Measurements from ENCODE around the gene SNX24.
A peak's percentile ranks its signal among the peaks of the same experiment; 100 is the strongest.

Gene SNX24

GRCh38 chr5:122871661-122872060 lies 26.2 kb downstream of the SNX24 start:
- no peak overlapping the region for H3K4me3 ChIP-seq (replicated peaks; ENCODE audit: low read depth, low read length)
- H3K36me3 ChIP-seq (ENCODE audit: control insufficient read depth, insufficient read depth, low read length), result no peaks in the 10 kb centered on the region
- no peaks in the 10 kb centered on the region for H3K27me3 ChIP-seq (replicated peaks; ENCODE audit: control insufficient read depth, insufficient read depth, low read length)
- no peak for DNase-seq (ENCODE audit: extremely low read depth, insufficient read length)
- no peak for TF ChIP-seq CTCF (IDR thresholded peaks at IDR 0.05; ENCODE audit: insufficient read depth, low read length, poor library complexity, severe bottlenecking)

GRCh38 chr5:122874179-122874875 lies 28.9 kb downstream of the SNX24 start:
- H3K27me3 ChIP-seq (replicated peaks; ENCODE audit: control insufficient read depth, insufficient read depth, low read length), result no peaks in the 10 kb centered on the region
- TF ChIP-seq CTCF (IDR thresholded peaks at IDR 0.05; ENCODE audit: insufficient read depth, low read length, poor library complexity, severe bottlenecking), result no peak
- no peak for DNase-seq (ENCODE audit: extremely low read depth, insufficient read length)

GRCh38 chr5:122877518-122877917 lies 32.1 kb downstream of the SNX24 start:
- Histone ChIP-seq H3K4me3 (replicated peaks; ENCODE audit: low read depth, low read length) (no peak overlapping the region), H3K36me3 (ENCODE audit: control insufficient read depth, insufficient read depth, low read length) (no peaks in the 10 kb centered on the region), H3K27me3 (replicated peaks; ENCODE audit: control insufficient read depth, insufficient read depth, low read length) (no peaks in the 10 kb centered on the region)
- no peak for TF ChIP-seq CTCF (IDR thresholded peaks at IDR 0.05; ENCODE audit: insufficient read depth, low read length, poor library complexity, severe bottlenecking)
- DNase-seq (ENCODE audit: extremely low read depth, insufficient read length), result peak; percentile 14

More at GRCh38 chr5:122874179-122874875, 28.9 kb downstream of the SNX24 start:
- Histone ChIP-seq H3K36me3 (ENCODE audit: control insufficient read depth, insufficient read depth, low read length) (no peaks in the 10 kb centered on the region), H3K4me3 (replicated peaks; ENCODE audit: low read depth, low read length) (no peak overlapping the region)

GRCh38 chr5:122879076-122879475 lies 33.7 kb downstream of the SNX24 start:
- no peaks in the 10 kb centered on the region for H3K27me3 ChIP-seq (replicated peaks; ENCODE audit: control insufficient read depth, insufficient read depth, low read length)
- no peaks in the 10 kb centered on the region for H3K36me3 ChIP-seq (ENCODE audit: control insufficient read depth, insufficient read depth, low read length)
- no peak for DNase-seq (ENCODE audit: extremely low read depth, insufficient read length)
- TF ChIP-seq CTCF (IDR thresholded peaks at IDR 0.05; ENCODE audit: insufficient read depth, low read length, poor library complexity, severe bottlenecking), result no peak
- no peak overlapping the region for H3K4me3 ChIP-seq (replicated peaks; ENCODE audit: low read depth, low read length)

- TF ChIP-seq CTCF (IDR thresholded peaks at IDR 0.05; ENCODE audit: insufficient read depth, low read length, poor library complexity, severe bottlenecking), result no peak
- Histone ChIP-seq H3K27me3 (replicated peaks; ENCODE audit: control insufficient read depth, insufficient read depth, low read length) (no peaks in the 10 kb centered on the region), H3K36me3 (ENCODE audit: control insufficient read depth, insufficient read depth, low read length) (no peaks in the 10 kb centered on the region), H3K4me3 (replicated peaks; ENCODE audit: low read depth, low read length) (no peak overlapping the region)
- DNase-seq (ENCODE audit: extremely low read depth, insufficient read length), result no peak
Measured at GRCh38 chr5:122880170-122880689, 34.8 kb downstream of the SNX24 start.

Measured in GM06990 (cell line).